Nephron progenitor cell (in vitro differentiated cells): Measurements from ENCODE around the gene ULBP1.
"Not testable (repeated sequence)": the region's sequence is repeated elsewhere in the genome, so short reads cannot be mapped to it uniquely, and the experiment has no call there.

Experiments used
- DNase-seq: peaks from one replicate; pipeline ENCODE4 v3.0.0; 2021
- H3K27ac Mint-ChIP-seq: 2 replicates; pipeline ENCODE4 v1.8.0; 2021; ENCODE audit warnings: mild to moderate bottlenecking, moderate library complexity, mixed read lengths
- H3K27me3 Mint-ChIP-seq: 2 replicates; pipeline ENCODE4 v1.8.0; 2021; ENCODE audit warnings: mild to moderate bottlenecking, low read depth, mixed read lengths; ENCODE audit not compliant: poor library complexity
- H3K36me3 Mint-ChIP-seq: 2 replicates; pipeline ENCODE4 v1.8.0; 2021; ENCODE audit warnings: low read depth, mixed read lengths
- H3K4me1 Mint-ChIP-seq: 2 replicates; pipeline ENCODE4 v1.8.0; 2021; ENCODE audit warnings: mixed read lengths
- H3K4me3 Mint-ChIP-seq: 2 replicates; pipeline ENCODE4 v1.8.0; 2021; ENCODE audit warnings: mild to moderate bottlenecking, moderate library complexity, mixed read lengths
- H3K9me3 Mint-ChIP-seq: 2 replicates; pipeline ENCODE4 v1.8.0; 2021; ENCODE audit warnings: mild to moderate bottlenecking, moderate library complexity, mixed read lengths
- CTCF ChIP-seq: fragments of 200-600 bp; sonication (generic); IDR thresholded peaks from 2 replicates; pipeline ENCODE4 v1.5.0; 2021; ENCODE audit warnings: antibody characterized with exemption

The ULBP1 gene

GRCh38 chr6:149919834-149920225 is 43.9 kb upstream of the ULBP1 start:
- H3K4me3 Mint-ChIP-seq, result no peak overlapping the region
- DNase-seq, result no peak
- peaks cover 12% of the 10 kb centered on the region for H3K9me3 Mint-ChIP-seq
- peaks cover 16% of the 10 kb centered on the region for H3K4me1 Mint-ChIP-seq
- no peaks in the 10 kb centered on the region for H3K36me3 Mint-ChIP-seq
- H3K27me3 Mint-ChIP-seq, result peaks cover 96% of the 10 kb centered on the region
- H3K27ac Mint-ChIP-seq, result no peak overlapping the region
- no peak for TF ChIP-seq CTCF

GRCh38 chr6:149921361-149921760 is 42.4 kb upstream of the ULBP1 start:
- Mint-ChIP-seq H3K4me3 (no peak overlapping the region), H3K27ac (no peak overlapping the region)
- no peak for DNase-seq

GRCh38 chr6:149922091-149922490 is 41.7 kb upstream of the ULBP1 start:
- H3K9me3 Mint-ChIP-seq, result peaks cover 19% of the 10 kb centered on the region
- H3K4me1 Mint-ChIP-seq, result peaks cover 16% of the 10 kb centered on the region
- peak overlapping the region; percentile 76 for H3K4me3 Mint-ChIP-seq
- H3K27ac Mint-ChIP-seq, DNase-seq, H3K36me3 Mint-ChIP-seq: not testable (repeated sequence)
- peaks cover 98% of the 10 kb centered on the region for H3K27me3 Mint-ChIP-seq

More at GRCh38 chr6:149921361-149921760, 42.4 kb upstream of the ULBP1 start:
- Mint-ChIP-seq H3K36me3 (no peaks in the 10 kb centered on the region), H3K4me1 (peaks cover 16% of the 10 kb centered on the region), H3K9me3 (peaks cover 19% of the 10 kb centered on the region), H3K27me3 (peaks cover 100% of the 10 kb centered on the region)
- no peak for TF ChIP-seq CTCF

GRCh38 chr6:149922642-149923326 is 41.0 kb upstream of the ULBP1 start, which contains the start of gene RAET1G:
Gene RAET1G, minus strand, starts transcription at chr6:149923121. Its CDS starts 111 bp downstream, at chr6:149923010.
- Mint-ChIP-seq H3K9me3 (peaks cover 21% of the 10 kb centered on the region), H3K4me3 (peak within 1 kb of the TSS; percentile 76), H3K27ac (no peak within 1 kb of the TSS), H3K4me1 (peaks cover 16% of the 10 kb centered on the region), H3K36me3 (no peaks in the 10 kb centered on the region), H3K27me3 (peaks cover 97% of the 10 kb centered on the region)
- peak; percentile 86 for DNase-seq
- no peak for TF ChIP-seq CTCF

- Mint-ChIP-seq H3K36me3 (no peaks in the 10 kb centered on the region), H3K4me3 (peak overlapping the region; percentile 76), H3K9me3 (peaks cover 26% of the 10 kb centered on the region), H3K27ac (no peak overlapping the region), H3K27me3 (peaks cover 97% of the 10 kb centered on the region), H3K4me1 (peaks cover 16% of the 10 kb centered on the region)
- DNase-seq, result peak; percentile 28
- TF ChIP-seq CTCF, result no peak
These were observed 40.3 kb upstream of the ULBP1 start for GRCh38 chr6:149923327-149923986.

GRCh38 chr6:149924206-149924932 is 39.4 kb upstream of the ULBP1 start:
- Mint-ChIP-seq H3K9me3 (peaks cover 30% of the 10 kb centered on the region), H3K27me3 (peaks cover 97% of the 10 kb centered on the region), H3K4me3 (no peak overlapping the region), H3K4me1 (peaks cover 16% of the 10 kb centered on the region), H3K27ac (no peak overlapping the region), H3K36me3 (no peaks in the 10 kb centered on the region)
- DNase-seq, result no peak
- no peak for TF ChIP-seq CTCF
